NCI-H146 treated with DMSO at 0.1 percent for 48 hours (cell line): Measurements from ENCODE around the gene CAPN9.

Experiments used
- DNase-seq: peaks from one replicate; lab custom pipeline; 2025; ENCODE audit not compliant: unreplicated experiment; lab: John Stamatoyannopoulos, UW

Gene CAPN9

DNA sequence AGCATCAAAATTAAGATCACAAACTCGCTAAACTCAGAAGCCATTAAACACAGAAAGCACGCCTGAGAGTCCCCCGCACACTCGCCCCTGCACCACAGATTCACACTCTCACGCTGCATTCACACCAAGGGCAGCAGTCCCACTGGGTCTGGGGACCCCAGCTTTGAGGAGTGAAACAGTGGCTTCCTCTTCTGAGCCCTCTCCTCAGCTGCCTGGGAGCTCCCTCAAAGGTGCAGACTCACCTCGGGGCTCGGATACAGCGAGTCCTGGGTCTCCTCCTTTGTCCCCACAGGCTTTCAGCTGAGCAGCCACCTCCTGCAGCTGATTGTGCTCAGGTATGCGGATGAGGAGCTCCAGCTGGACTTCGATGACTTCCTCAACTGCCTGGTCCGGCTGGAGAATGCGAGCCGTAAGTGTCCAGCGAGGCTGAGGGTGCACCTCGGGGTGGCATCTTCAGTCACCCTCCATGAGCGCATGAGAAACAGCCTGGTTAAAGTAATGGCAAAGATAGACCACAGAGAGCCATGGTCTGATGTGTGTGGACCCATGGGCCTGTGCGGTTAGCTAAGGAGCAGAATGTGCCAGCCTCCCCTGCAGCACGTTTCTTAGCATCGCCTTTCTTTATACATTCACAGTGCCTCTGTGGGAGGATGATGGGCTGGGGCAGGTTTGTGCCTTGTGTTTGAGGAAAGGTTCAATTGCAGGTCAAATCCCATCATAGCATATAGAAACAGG, 47.9 kb downstream of the CAPN9 start:
- DNase-seq, result no peak

DNA sequence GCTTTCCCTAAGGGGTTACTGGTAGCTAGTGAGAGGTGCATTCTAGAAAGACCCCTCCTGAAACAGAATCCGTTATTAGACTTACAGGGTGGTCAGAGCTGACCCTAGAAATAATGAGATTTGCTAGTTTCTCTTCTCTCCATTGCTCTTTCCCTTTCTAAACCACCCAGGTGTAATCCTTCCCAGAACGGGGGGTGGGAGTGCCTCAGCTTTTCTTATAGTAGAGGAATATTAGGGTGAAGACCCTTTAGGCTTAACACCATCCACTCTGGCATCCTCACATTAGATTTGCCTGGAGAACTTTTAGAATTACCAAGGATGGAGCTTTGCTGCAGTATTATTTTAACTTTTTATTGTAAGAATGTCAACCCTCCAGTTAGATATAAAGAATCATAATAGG, 49.4 kb downstream of the CAPN9 start:
- no peak for DNase-seq

- DNase-seq, result no peak
Observed at GRCh38 chr1:230797376-230797920, 50.3 kb downstream of the CAPN9 start.

GRCh38 chr1:230797942-230798365, 50.8 kb downstream of the CAPN9 start:
- DNase-seq, result peak; percentile 20

- DNase-seq, result no peak
Observed at GRCh38 chr1:230798491-230798890, 51.3 kb downstream of the CAPN9 start.

GRCh38 chr1:230800891-230801840, 54.0 kb downstream of the CAPN9 start:
- no peak for DNase-seq

DNA sequence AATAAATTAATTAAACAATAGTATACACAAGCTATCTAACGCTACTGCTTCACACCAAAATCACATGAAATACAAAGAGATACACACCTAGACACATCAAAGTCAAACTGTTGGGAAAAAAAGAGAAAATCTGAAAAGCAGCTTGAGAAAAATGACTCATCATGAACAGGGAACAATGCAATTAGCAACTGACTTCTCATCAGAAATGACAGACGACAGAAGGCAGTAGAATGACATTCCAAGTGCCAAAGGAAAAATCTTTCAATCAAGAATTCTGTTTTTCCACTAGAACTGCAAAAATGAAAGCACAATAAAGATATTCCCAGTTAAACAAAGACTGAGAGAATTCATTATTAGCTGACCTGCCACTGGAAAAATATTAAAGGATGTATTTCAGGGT, 57.2 kb downstream of the CAPN9 start:
- no peak for DNase-seq

DNA sequence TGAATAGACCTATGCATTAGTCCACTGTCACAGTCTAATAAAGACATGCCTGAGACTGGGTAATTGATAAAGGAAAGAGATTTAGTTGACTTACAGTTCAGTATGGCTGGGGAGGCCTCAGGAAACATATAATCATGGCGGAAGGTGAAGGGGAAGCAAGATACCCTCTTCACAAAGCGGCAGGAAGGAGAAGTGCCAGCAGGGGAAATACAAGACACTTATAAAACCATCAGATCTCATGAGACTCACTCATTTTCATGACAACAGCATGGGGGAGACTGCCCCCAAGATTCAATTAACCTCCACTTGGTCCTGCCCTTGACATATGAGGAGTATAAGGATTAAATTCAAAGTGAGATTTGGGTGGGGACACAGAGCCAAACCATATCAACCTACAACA, 59.4 kb downstream of the CAPN9 start:
- no peak for DNase-seq

GRCh38 chr1:230807029-230807428, 59.8 kb downstream of the CAPN9 start:
- no peak for DNase-seq

GRCh38 chr1:230807561-230808280, 60.5 kb downstream of the CAPN9 start:
- no peak for DNase-seq

- DNase-seq, result no peak
Observed at GRCh38 chr1:230808281-230808872, 61.2 kb downstream of the CAPN9 start.

DNA sequence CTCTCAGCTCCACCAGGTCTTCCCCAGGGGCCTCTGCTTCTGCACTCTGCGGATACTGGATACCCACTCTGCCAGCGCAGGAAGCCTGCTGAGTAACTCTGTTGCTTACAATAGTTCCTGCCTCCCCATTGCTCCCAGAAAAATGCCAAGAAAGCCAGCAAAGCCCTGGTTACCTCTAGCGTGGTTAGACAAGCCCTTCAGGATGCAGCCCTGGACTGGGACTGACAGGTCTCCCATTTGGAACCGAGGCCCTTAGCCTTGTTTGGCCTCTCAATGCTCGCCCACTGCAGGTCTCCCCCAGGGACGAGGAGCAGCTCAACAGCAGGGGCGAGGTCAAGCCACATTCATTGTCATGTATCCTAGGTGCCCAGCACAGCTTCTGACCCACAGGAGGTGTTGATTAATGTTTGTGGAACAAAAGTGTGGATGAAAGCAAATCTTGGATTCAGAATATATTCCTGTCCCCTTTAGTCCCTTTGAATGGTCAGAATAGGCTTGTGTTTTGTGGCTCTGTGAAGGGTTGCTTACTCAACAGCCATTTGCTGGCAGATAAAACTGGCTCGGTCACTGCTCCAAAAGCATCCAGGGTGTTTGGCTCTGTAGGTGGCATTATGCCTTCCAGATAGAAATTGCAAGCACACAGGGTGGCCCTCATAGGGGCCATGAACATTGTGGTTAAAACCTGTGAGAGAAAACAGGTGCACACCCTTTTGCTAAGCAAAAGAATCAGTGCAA, 62.2 kb downstream of the CAPN9 start:
- DNase-seq, result no peak

DNA sequence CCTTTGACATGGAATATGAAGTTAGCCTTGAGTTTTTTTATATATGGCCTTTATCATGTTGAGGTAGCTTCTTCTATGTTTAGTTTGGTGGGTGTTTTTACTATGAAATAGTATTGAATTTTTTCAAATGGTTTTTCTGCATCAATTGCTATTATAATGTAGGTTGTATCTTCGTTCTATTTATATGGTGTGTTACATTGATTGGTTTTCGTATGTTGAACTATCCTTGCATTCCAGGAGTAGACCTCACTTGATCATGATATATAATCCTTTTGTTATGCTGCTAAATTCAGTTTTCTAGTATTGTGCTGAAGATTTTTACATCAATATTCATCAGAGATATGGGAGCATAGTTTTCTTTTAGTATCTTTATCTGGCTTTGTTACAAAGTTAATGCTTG, 65.4 kb downstream of the CAPN9 start:
- no peak for DNase-seq

- DNase-seq, result no peak
Observed at GRCh38 chr1:230814949-230815692, 67.9 kb downstream of the CAPN9 start.

- no peak for DNase-seq
Observed at GRCh38 chr1:230816018-230816417, 68.8 kb downstream of the CAPN9 start.

GRCh38 chr1:230818367-230818766, 71.2 kb downstream of the CAPN9 start:
- no peak for DNase-seq

- no peak for DNase-seq
Observed at GRCh38 chr1:230818901-230819300, 71.7 kb downstream of the CAPN9 start.

- DNase-seq, result no peak
Observed at GRCh38 chr1:230819976-230820375, 72.8 kb downstream of the CAPN9 start.

DNA sequence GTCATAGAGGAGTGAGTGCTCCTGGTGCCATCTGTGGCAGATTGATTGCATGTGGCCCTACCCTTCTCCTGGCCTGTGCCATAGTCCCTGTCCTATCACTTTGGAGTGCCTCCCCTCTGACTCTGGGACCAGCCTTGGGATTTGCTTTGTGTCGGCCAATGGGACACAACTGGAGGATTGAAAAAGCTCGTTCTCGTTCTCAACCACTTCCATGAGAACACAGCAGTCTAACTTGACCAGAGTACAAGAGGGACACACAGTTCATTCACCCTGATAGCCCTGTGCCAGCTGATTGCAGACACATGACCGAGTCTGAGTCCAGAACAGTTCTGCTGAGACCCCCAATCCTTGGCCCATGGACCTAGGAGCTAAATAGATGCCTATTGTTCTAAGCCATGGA, 73.4 kb downstream of the CAPN9 start:
- DNase-seq, result no peak
